ENCODE measurements around the gene MINDY4. TPM values are rescaled to one million over a fixed set of nuclear protein-coding genes. Genes with fewer than 3 reads are reported as not detected.

The MINDY4 gene
- total RNA-seq, 1 experiment from 2014 or later: 1.8 TPM

DNA sequence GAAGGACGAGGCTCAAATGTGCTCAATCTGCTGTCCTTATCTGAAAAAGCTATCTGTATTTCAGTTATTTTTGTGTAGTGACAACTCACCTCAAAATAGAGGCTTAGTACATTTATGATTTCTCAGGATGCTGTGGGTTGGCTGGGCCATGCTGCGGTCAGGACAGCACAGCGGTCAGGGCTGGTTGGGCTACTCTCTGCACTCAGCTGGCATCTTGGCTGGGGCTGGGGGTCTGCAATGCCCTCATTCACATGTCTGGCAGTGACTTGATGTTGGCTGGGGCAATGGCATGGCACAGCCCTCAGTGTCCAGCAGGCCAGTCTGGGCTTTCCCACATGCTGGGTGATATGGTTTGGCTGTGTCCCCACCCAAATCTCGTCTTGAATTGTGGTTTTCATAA lies 34.9 kb upstream of the MINDY4 start:
- POLR2A ChIA-PET: no interaction called here
- ATAC-seq (no peak), DNase-seq (ENCODE audit: low spot score) (no peak)
- no peak overlapping the region for H3K4me3 Mint-ChIP-seq
- H3K27ac Mint-ChIP-seq: no peak overlapping the region
- no peak for TF ChIP-seq IRF1 (CRISPR knock-in tag; IDR thresholded peaks at IDR 0.05)
- TF ChIP-seq NFE2L1 (CRISPR knock-in tag; IDR thresholded peaks at IDR 0.05): no peak
- TF ChIP-seq NR1H2 (CRISPR knock-in tag; IDR thresholded peaks at IDR 0.05): no peak
- TF ChIP-seq STAT6 (CRISPR knock-in tag; conservative IDR thresholded peaks at IDR 0.05; ENCODE audit: low read depth): no peak
- TF ChIP-seq GTF2I (CRISPR knock-in tag; conservative IDR thresholded peaks at IDR 0.05): no peak
- no peak for TF ChIP-seq MXD4 (CRISPR knock-in tag; IDR thresholded peaks at IDR 0.05; ENCODE audit: borderline replicate concordance)
- TF ChIP-seq, protein P1, sequence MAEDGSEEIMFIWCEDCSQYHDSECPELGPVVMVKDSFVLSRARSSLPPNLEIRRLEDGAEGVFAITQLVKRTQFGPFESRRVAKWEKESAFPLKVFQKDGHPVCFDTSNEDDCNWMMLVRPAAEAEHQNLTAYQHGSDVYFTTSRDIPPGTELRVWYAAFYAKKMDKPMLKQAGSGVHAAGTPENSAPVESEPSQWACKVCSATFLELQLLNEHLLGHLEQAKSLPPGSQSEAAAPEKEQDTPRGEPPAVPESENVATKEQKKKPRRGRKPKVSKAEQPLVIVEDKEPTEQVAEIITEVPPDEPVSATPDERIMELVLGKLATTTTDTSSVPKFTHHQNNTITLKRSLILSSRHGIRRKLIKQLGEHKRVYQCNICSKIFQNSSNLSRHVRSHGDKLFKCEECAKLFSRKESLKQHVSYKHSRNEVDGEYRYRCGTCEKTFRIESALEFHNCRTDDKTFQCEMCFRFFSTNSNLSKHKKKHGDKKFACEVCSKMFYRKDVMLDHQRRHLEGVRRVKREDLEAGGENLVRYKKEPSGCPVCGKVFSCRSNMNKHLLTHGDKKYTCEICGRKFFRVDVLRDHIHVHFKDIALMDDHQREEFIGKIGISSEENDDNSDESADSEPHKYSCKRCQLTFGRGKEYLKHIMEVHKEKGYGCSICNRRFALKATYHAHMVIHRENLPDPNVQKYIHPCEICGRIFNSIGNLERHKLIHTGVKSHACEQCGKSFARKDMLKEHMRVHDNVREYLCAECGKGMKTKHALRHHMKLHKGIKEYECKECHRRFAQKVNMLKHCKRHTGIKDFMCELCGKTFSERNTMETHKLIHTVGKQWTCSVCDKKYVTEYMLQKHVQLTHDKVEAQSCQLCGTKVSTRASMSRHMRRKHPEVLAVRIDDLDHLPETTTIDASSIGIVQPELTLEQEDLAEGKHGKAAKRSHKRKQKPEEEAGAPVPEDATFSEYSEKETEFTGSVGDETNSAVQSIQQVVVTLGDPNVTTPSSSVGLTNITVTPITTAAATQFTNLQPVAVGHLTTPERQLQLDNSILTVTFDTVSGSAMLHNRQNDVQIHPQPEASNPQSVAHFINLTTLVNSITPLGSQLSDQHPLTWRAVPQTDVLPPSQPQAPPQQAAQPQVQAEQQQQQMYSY (CRISPR knock-in tag; IDR thresholded peaks at IDR 0.05): no peak
- no peak for TF ChIP-seq RELA (CRISPR knock-in tag; IDR thresholded peaks at IDR 0.05; ENCODE audit: borderline replicate concordance)
- TF ChIP-seq KAT7 (CRISPR knock-in tag; IDR thresholded peaks at IDR 0.05; ENCODE audit: borderline replicate concordance): no peak
- TF ChIP-seq, protein P2, sequence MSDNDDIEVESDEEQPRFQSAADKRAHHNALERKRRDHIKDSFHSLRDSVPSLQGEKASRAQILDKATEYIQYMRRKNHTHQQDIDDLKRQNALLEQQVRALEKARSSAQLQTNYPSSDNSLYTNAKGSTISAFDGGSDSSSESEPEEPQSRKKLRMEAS (CRISPR knock-in tag; IDR thresholded peaks at IDR 0.05): no peak
- no peak for TF ChIP-seq NR2C2 (CRISPR knock-in tag; IDR thresholded peaks at IDR 0.05)
- TF ChIP-seq RORB (CRISPR knock-in tag; IDR thresholded peaks at IDR 0.05): no peak
- TF ChIP-seq MYBL2 (CRISPR knock-in tag; IDR thresholded peaks at IDR 0.05): no peak
- no peak for TF ChIP-seq OVOL2 (CRISPR knock-in tag; IDR thresholded peaks at IDR 0.05; ENCODE audit: borderline replicate concordance)
- no peak for TF ChIP-seq TEAD4 (CRISPR knock-in tag; IDR thresholded peaks at IDR 0.05)
- CTCF ChIA-PET: interaction anchor here (0.6 kb wide), 1 partner anchor 36 kb away, joined by 7 read pairs; no protein-coding TSS in a partner anchor
- H3K27me3 Mint-ChIP-seq (ENCODE audit: low read depth): peaks cover 3% of the 10 kb centered on the region; the same call in 1 of the 2 replicates
- peaks cover 5% of the 10 kb centered on the region; the same call in 1 of the 2 replicates for H3K9me3 Mint-ChIP-seq
- peaks cover 8% of the 10 kb centered on the region for H3K4me1 Mint-ChIP-seq
- no peaks in the 10 kb centered on the region for H3K36me3 Mint-ChIP-seq

DNA sequence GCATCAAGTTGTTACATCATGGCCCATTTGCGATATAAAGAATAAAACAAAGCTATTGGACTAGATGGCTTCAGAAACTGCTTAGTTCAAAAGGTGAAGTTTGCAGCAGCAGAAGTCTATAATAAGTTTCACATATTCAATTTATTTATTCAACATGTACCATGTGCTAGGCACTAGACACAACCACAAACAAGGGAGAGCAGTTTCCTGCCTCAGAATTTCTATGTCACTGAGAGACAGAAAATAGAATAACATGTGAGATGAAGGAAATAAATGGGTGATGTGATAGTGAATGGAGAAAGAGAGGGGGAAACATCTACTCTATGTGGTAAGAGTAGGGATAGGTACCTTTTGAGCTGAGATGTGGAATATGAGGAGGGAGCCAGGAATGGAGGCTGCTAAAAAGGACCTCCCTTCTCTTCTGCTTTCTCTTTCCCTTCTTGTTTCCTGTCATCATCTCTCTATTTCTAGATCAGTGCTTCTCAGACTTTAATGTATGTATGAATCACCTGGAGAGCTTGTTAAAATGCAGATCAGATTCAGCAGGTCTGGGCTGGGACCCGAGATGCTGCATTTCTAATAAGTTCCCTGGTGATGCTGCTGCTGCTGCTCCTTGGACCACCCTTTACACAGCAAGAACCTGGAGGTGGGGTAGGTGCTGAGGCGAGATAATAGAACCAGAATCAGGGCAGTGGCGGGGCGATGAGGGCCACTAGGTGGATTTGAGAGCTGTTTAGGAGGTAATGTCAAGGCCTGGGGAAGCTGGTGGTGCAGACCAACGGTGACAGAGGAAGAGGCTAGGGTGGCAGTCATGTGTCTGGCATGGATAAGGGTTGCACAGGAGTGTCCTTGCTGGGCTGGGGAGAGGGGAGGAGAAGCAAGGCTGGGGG lies 32.9 kb upstream of the MINDY4 start:
- CTCF ChIA-PET: interaction anchor here (1.0 to 4.0 kb wide), 7 partner anchors 11 to 748 kb away, joined by 3 to 36 read pairs (median 5); partner anchors contain the start of gene CRHR2
- H3K9me3 Mint-ChIP-seq: peaks cover 5% of the 10 kb centered on the region; the same call in 1 of the 2 replicates
- H3K4me1 Mint-ChIP-seq: 0 out of 2 replicates have a peak, but pooled peaks cover 3% of the 10 kb centered on the region
- ATAC-seq (no peak), DNase-seq (ENCODE audit: low spot score) (no peak)
- no peak overlapping the region for H3K4me3 Mint-ChIP-seq
- no peaks in the 10 kb centered on the region; the same call in 1 of the 2 replicates for H3K27me3 Mint-ChIP-seq (ENCODE audit: low read depth)
- H3K36me3 Mint-ChIP-seq: no peaks in the 10 kb centered on the region
- no peak overlapping the region for H3K27ac Mint-ChIP-seq
- POLR2A ChIA-PET: no interaction called here
- TF ChIP-seq NFATC4 (CRISPR knock-in tag; IDR thresholded peaks at IDR 0.05): no peak
- TF ChIP-seq ZNF671 (CRISPR knock-in tag; IDR thresholded peaks at IDR 0.05): no peak
- TF ChIP-seq JUN (CRISPR knock-in tag; IDR thresholded peaks at IDR 0.05): no peak
- TF ChIP-seq E2F5 (CRISPR knock-in tag; IDR thresholded peaks at IDR 0.05): no peak
- TF ChIP-seq, protein P1 (CRISPR knock-in tag; IDR thresholded peaks at IDR 0.05): no peak
- no peak for TF ChIP-seq GABPB1 (CRISPR knock-in tag; IDR thresholded peaks at IDR 0.05)
- no peak for TF ChIP-seq SP1 (CRISPR knock-in tag; conservative IDR thresholded peaks at IDR 0.05)
- TF ChIP-seq ZNF416 (CRISPR knock-in tag; IDR thresholded peaks at IDR 0.05): no peak

Data from WTC11 (cell line).